ENCODE measurements around the gene NUDT1. TPM values are rescaled to one million over a fixed set of nuclear protein-coding genes. Genes with fewer than 3 reads are reported as not detected.

The NUDT1 gene
- total RNA-seq, 1 experiment from 2014 or later = 100 TPM

GRCh38 chr7:2275101-2275500 lies 33.1 kb downstream of the NUDT1 start:
- DNase-seq (ENCODE audit: low spot score) = no peak
- ATAC-seq = no peak
- Mint-ChIP-seq H3K36me3 (peaks cover 9% of the 10 kb centered on the region), H3K4me1 (peaks cover 12% of the 10 kb centered on the region), H3K4me3 (no peak overlapping the region), H3K9me3 (no peaks in the 10 kb centered on the region), H3K27me3 (ENCODE audit: low read depth) (no peaks in the 10 kb centered on the region), H3K27ac (no peak overlapping the region)
- TF ChIP-seq NR3C1 (CRISPR knock-in tag; conservative IDR thresholded peaks at IDR 0.05; ENCODE audit: low read depth) (no peak), CREB1 (CRISPR knock-in tag; IDR thresholded peaks at IDR 0.05) (no peak), SP1 (CRISPR knock-in tag; conservative IDR thresholded peaks at IDR 0.05) (no peak), ATF3 (CRISPR knock-in tag; conservative IDR thresholded peaks at IDR 0.05) (no peak), SMAD4 (CRISPR knock-in tag; IDR thresholded peaks at IDR 0.05) (no peak), ESRRA (CRISPR knock-in tag; IDR thresholded peaks at IDR 0.05; ENCODE audit: borderline replicate concordance) (no peak), MLX (CRISPR knock-in tag; IDR thresholded peaks at IDR 0.05) (no peak)
- ChIA-PET POLR2A (interaction anchor here (0.5 kb wide), 1 partner anchor 12 kb away, joined by 4 read pairs; no protein-coding TSS in a partner anchor), CTCF (interaction anchor here (0.6 to 1.3 kb wide), 2 partner anchors 30 to 44 kb away, joined by 3 to 4 read pairs; no protein-coding TSS in a partner anchor)

- Mint-ChIP-seq H3K9me3 (no peaks in the 10 kb centered on the region), H3K27me3 (ENCODE audit: low read depth) (no peaks in the 10 kb centered on the region), H3K36me3 (peaks cover 9% of the 10 kb centered on the region), H3K27ac (no peak overlapping the region), H3K4me1 (peaks cover 6% of the 10 kb centered on the region; the same call in 1 of the 2 replicates), H3K4me3 (no peak overlapping the region)
- ATAC-seq (no peak), DNase-seq (ENCODE audit: low spot score) (no peak)
- CTCF ChIA-PET = no interaction called here
- POLR2A ChIA-PET = no interaction called here
- TF ChIP-seq SP1 (CRISPR knock-in tag; conservative IDR thresholded peaks at IDR 0.05) (no peak), ZNF317 (CRISPR knock-in tag; IDR thresholded peaks at IDR 0.05; ENCODE audit: borderline replicate concordance, low read depth) (no peak), ZNF263 (CRISPR knock-in tag; IDR thresholded peaks at IDR 0.05; ENCODE audit: low read depth) (0 out of 2 replicates have a peak, but pooled peaks have one; percentile 31), CTCF (IDR thresholded peaks at IDR 0.05) (no peak), ZNF232 (CRISPR knock-in tag; IDR thresholded peaks at IDR 0.05) (no peak)
Observed at GRCh38 chr7:2276107-2276506, 34.1 kb downstream of the NUDT1 start.

GRCh38 chr7:2278026-2278425 lies 36.0 kb downstream of the NUDT1 start:
- no peak for ATAC-seq
- peaks cover 12% of the 10 kb centered on the region for H3K4me1 Mint-ChIP-seq
- no peak overlapping the region for H3K4me3 Mint-ChIP-seq
- peak overlapping the region; percentile 7; the same call in 1 of the 2 replicates for H3K27ac Mint-ChIP-seq
- CTCF ChIA-PET = no interaction called here
- H3K36me3 Mint-ChIP-seq = peaks cover 6% of the 10 kb centered on the region; the same call in 1 of the 2 replicates
- no peak for DNase-seq (ENCODE audit: low spot score)
- no peaks in the 10 kb centered on the region for H3K9me3 Mint-ChIP-seq
- POLR2A ChIA-PET = no interaction called here
- no peaks in the 10 kb centered on the region for H3K27me3 Mint-ChIP-seq (ENCODE audit: low read depth)
- no peak for TF ChIP-seq NFYB (CRISPR knock-in tag; conservative IDR thresholded peaks at IDR 0.05; ENCODE audit: low read depth)
- no peak for TF ChIP-seq ZNF396 (CRISPR knock-in tag; IDR thresholded peaks at IDR 0.05; ENCODE audit: borderline replicate concordance)
- no peak for TF ChIP-seq OVOL2 (CRISPR knock-in tag; IDR thresholded peaks at IDR 0.05; ENCODE audit: borderline replicate concordance)
- TF ChIP-seq CREB1 (CRISPR knock-in tag; IDR thresholded peaks at IDR 0.05) = no peak
- no peak for TF ChIP-seq ZNF281 (CRISPR knock-in tag; IDR thresholded peaks at IDR 0.05)
- no peak for TF ChIP-seq IRF2 (CRISPR knock-in tag; IDR thresholded peaks at IDR 0.05; ENCODE audit: borderline replicate concordance, low read depth)
- TF ChIP-seq PREB (CRISPR knock-in tag; IDR thresholded peaks at IDR 0.05; ENCODE audit: borderline replicate concordance) = no peak
- no peak for TF ChIP-seq MYBL2 (CRISPR knock-in tag; IDR thresholded peaks at IDR 0.05)
- TF ChIP-seq ZNF121 (CRISPR knock-in tag; IDR thresholded peaks at IDR 0.05) = no peak
- no peak for TF ChIP-seq TEAD4 (CRISPR knock-in tag; IDR thresholded peaks at IDR 0.05)
- TF ChIP-seq ZBTB21 (CRISPR knock-in tag; IDR thresholded peaks at IDR 0.05; ENCODE audit: borderline replicate concordance) = no peak
- no peak for TF ChIP-seq ARID4B (CRISPR knock-in tag; IDR thresholded peaks at IDR 0.05; ENCODE audit: borderline replicate concordance)
